ENCODE measurements around the gene C1orf226.
"Not testable (repeated sequence)": the region's sequence is repeated elsewhere in the genome, so short reads cannot be mapped to it uniquely, and the experiment has no call there.

Gene C1orf226

GRCh38 chr1:162381383-162381782 is at the start of gene C1orf226:
Gene C1orf226 (plus strand): TSS chr1:162381728. CDS start chr1:162381902, 174 bp downstream.
- DNase-seq (ENCODE audit: extremely low read depth in 1 of 2, low read depth in 1 of 2) = no peak

GRCh38 chr1:162333991-162334390 is 47.5 kb upstream of the C1orf226 start:
- no peak for DNase-seq (ENCODE audit: extremely low read depth in 1 of 2, low read depth in 1 of 2)

GRCh38 chr1:162335126-162335525 is 46.4 kb upstream of the C1orf226 start:
- no peak for DNase-seq (ENCODE audit: extremely low read depth in 1 of 2, low read depth in 1 of 2)

GRCh38 chr1:162336621-162337285 is 44.8 kb upstream of the C1orf226 start:
- DNase-seq (ENCODE audit: extremely low read depth in 1 of 2, low read depth in 1 of 2) = no peak

- no peak for DNase-seq (ENCODE audit: extremely low read depth in 1 of 2, low read depth in 1 of 2)
Measured at GRCh38 chr1:162342452-162342983, 39.0 kb upstream of the C1orf226 start.

- no peak for DNase-seq (ENCODE audit: extremely low read depth in 1 of 2, low read depth in 1 of 2)
Measured at GRCh38 chr1:162343470-162343869, 38.1 kb upstream of the C1orf226 start.

GRCh38 chr1:162347281-162347680 is 34.2 kb upstream of the C1orf226 start:
- DNase-seq (ENCODE audit: extremely low read depth in 1 of 2, low read depth in 1 of 2) = no peak

GRCh38 chr1:162349635-162350330 is 31.7 kb upstream of the C1orf226 start:
- no peak for DNase-seq (ENCODE audit: extremely low read depth in 1 of 2, low read depth in 1 of 2)

- no peak for DNase-seq (ENCODE audit: extremely low read depth in 1 of 2, low read depth in 1 of 2)
Measured at GRCh38 chr1:162351246-162351842, 30.2 kb upstream of the C1orf226 start.

GRCh38 chr1:162351874-162352273 is 29.7 kb upstream of the C1orf226 start:
- not testable (repeated sequence) for DNase-seq (ENCODE audit: extremely low read depth in 1 of 2, low read depth in 1 of 2)

GRCh38 chr1:162353078-162353477 is 28.4 kb upstream of the C1orf226 start:
- no peak for DNase-seq (ENCODE audit: extremely low read depth in 1 of 2, low read depth in 1 of 2)

GRCh38 chr1:162353702-162354101 is 27.8 kb upstream of the C1orf226 start:
- DNase-seq (ENCODE audit: extremely low read depth in 1 of 2, low read depth in 1 of 2) = no peak

GRCh38 chr1:162357681-162358266 is 23.8 kb upstream of the C1orf226 start:
- no peak for DNase-seq (ENCODE audit: extremely low read depth in 1 of 2, low read depth in 1 of 2)

- no peak for DNase-seq (ENCODE audit: extremely low read depth in 1 of 2, low read depth in 1 of 2)
Measured at GRCh38 chr1:162358928-162359327, 22.6 kb upstream of the C1orf226 start.

GRCh38 chr1:162359523-162360236 is 21.8 kb upstream of the C1orf226 start:
- DNase-seq (ENCODE audit: extremely low read depth in 1 of 2, low read depth in 1 of 2) = no peak

GRCh38 chr1:162360237-162360873 is 21.2 kb upstream of the C1orf226 start:
- DNase-seq (ENCODE audit: extremely low read depth in 1 of 2, low read depth in 1 of 2) = no peak

- no peak for DNase-seq (ENCODE audit: extremely low read depth in 1 of 2, low read depth in 1 of 2)
Measured at GRCh38 chr1:162360874-162361260, 20.7 kb upstream of the C1orf226 start.

GRCh38 chr1:162361349-162361748 is 20.2 kb upstream of the C1orf226 start:
- no peak for DNase-seq (ENCODE audit: extremely low read depth in 1 of 2, low read depth in 1 of 2)

GRCh38 chr1:162363823-162364222 is 17.7 kb upstream of the C1orf226 start:
- DNase-seq (ENCODE audit: extremely low read depth in 1 of 2, low read depth in 1 of 2) = no peak

GRCh38 chr1:162364498-162364897 is 17.0 kb upstream of the C1orf226 start:
- DNase-seq (ENCODE audit: extremely low read depth in 1 of 2, low read depth in 1 of 2) = no peak

Data from stimulated activated CD8-positive, alpha-beta memory T cell treated with anti-CD3 and anti-CD28 coated beads, Interleukin-7, amount 100 ng/mL, for 48 hours (primary cell).